Stimulated activated CD8-positive, alpha-beta memory T cell treated with anti-CD3 and anti-CD28 coated beads, Interleukin-2, amount 100 ng/mL, for 48 hours (primary cell): Measurements from ENCODE around the gene ARGFX.
"Not testable (repeated sequence)": the region's sequence is repeated elsewhere in the genome, so short reads cannot be mapped to it uniquely, and the experiment has no call there.

ENCODE experiments used
- DNase-seq, 2 donors: peaks; one replicate each; pipeline ENCODE4 v3.0.0-alpha.2; 2020; ENCODE audit warnings: low read depth in 2 of 2

ARGFX gene

GRCh38 chr3:121599900-121600299 is 32.2 kb downstream of the ARGFX start:
- not testable (repeated sequence) for DNase-seq

- no peak for DNase-seq
Measured at GRCh38 chr3:121601212-121601812, 33.6 kb downstream of the ARGFX start.

DNA sequence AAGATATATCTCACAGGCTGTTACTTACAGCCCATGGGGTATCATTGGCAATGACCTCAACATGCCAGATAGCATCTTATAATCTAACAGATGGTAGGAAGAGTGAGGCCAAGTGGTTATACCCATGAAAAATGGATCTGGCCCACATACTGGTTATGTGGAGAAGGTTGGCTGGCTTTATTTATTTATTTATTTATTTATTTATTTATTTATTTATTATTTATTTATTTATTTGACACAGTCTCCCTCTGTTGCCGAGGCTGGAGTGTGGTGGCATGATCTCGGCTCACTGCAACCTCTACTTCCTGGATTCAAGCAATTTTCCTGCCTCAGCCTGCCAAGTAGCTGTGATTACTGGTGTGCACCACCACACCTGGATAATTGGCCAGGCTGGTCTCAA is 37.0 kb downstream of the ARGFX start:
- no peak for DNase-seq

GRCh38 chr3:121606106-121606505 is 38.4 kb downstream of the ARGFX start:
- DNase-seq: no peak
